IPS-11a (cell line): ENCODE data around the gene ATP1B1.

Source experiments
- H3K4me3 ChIP-seq: one replicate; pipeline ENCODE4 v1.5.1; 2013; ENCODE audit warnings: low read depth, low read length, control low read depth

The ATP1B1 gene

GRCh38 chr1:169094897-169095569 is 11.5 kb upstream of the ATP1B1 start:
- no peak overlapping the region for H3K4me3 ChIP-seq

GRCh38 chr1:169098380-169098779 is 8.1 kb upstream of the ATP1B1 start:
- no peak overlapping the region for H3K4me3 ChIP-seq

- no peak overlapping the region for H3K4me3 ChIP-seq
Observed at GRCh38 chr1:169099561-169099960, 6.9 kb upstream of the ATP1B1 start.

GRCh38 chr1:169100208-169100607 is 6.3 kb upstream of the ATP1B1 start:
- no peak overlapping the region for H3K4me3 ChIP-seq

GRCh38 chr1:169100651-169101088 is 5.8 kb upstream of the ATP1B1 start:
- no peak overlapping the region for H3K4me3 ChIP-seq

- H3K4me3 ChIP-seq: no peak overlapping the region
Observed at GRCh38 chr1:169102567-169102966, 3.9 kb upstream of the ATP1B1 start.

- H3K4me3 ChIP-seq: no peak overlapping the region
Observed at GRCh38 chr1:169103002-169103401, 3.5 kb upstream of the ATP1B1 start.

- no peak overlapping the region for H3K4me3 ChIP-seq
Observed at GRCh38 chr1:169103480-169103893, 3.0 kb upstream of the ATP1B1 start.

GRCh38 chr1:169105087-169105433 is 1.4 kb upstream of the ATP1B1 start:
- no peak overlapping the region for H3K4me3 ChIP-seq

GRCh38 chr1:169105434-169106094 is 926 bp upstream of the ATP1B1 start:
- peak overlapping the region; percentile 53 for H3K4me3 ChIP-seq

- H3K4me3 ChIP-seq: peak overlapping the region; percentile 84
Observed at GRCh38 chr1:169106921-169107602, 572 bp downstream of the ATP1B1 start.

GRCh38 chr1:169107603-169108208 is 1.2 kb downstream of the ATP1B1 start:
- H3K4me3 ChIP-seq: peak overlapping the region; percentile 84

GRCh38 chr1:169108223-169108622 is 1.7 kb downstream of the ATP1B1 start:
- H3K4me3 ChIP-seq: no peak overlapping the region

- no peak overlapping the region for H3K4me3 ChIP-seq
Observed at GRCh38 chr1:169108863-169109560, 2.5 kb downstream of the ATP1B1 start.

GRCh38 chr1:169109561-169110134 is 3.2 kb downstream of the ATP1B1 start:
- H3K4me3 ChIP-seq: no peak overlapping the region

GRCh38 chr1:169110236-169110635 is 3.7 kb downstream of the ATP1B1 start:
- H3K4me3 ChIP-seq: no peak overlapping the region

- no peak overlapping the region for H3K4me3 ChIP-seq
Observed at GRCh38 chr1:169110689-169111447, 4.4 kb downstream of the ATP1B1 start.

GRCh38 chr1:169111472-169111871 is 5.0 kb downstream of the ATP1B1 start:
- H3K4me3 ChIP-seq: no peak overlapping the region

- no peak overlapping the region for H3K4me3 ChIP-seq
Observed at GRCh38 chr1:169112241-169112640, 5.8 kb downstream of the ATP1B1 start.

- no peak overlapping the region for H3K4me3 ChIP-seq
Observed at GRCh38 chr1:169113613-169114119, 7.2 kb downstream of the ATP1B1 start.
